ENCODE data around the gene PPP3CA.

DNA sequence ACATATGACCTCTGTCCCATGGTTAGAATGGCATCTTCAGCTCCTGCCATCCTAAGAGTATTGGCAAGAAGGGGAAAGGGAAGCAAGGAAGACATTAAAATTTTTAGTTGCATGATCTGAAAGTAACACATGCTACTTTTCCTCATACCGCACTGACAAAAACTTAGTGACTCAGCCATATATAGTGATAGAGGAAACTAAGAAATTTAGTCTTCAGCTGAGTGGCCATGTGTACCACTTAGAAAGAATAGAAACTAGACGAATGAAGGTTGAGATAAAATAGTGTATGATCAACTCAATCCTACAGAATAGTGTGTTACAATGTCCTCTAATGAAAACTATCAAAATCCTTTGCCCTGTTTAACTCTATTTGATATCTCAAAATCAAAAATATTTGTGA is 164.1 kb downstream of the PPP3CA start:
- no peak for TF ChIP-seq CTCF (optimal IDR thresholded peaks at IDR 0.05 in 1 of 3, IDR thresholded peaks at IDR 0.05 in 1 of 3, conservative IDR thresholded peaks at IDR 0.05 in 1 of 3; ENCODE audit: extremely low read depth in 1 of 3, insufficient read depth in 2 of 3, low read length in 3 of 3)
- TF ChIP-seq EZH2 (IDR thresholded peaks at IDR 0.05; ENCODE audit: low read length) = no peak
